Measurements from ENCODE around the gene SUSD1.

DNA sequence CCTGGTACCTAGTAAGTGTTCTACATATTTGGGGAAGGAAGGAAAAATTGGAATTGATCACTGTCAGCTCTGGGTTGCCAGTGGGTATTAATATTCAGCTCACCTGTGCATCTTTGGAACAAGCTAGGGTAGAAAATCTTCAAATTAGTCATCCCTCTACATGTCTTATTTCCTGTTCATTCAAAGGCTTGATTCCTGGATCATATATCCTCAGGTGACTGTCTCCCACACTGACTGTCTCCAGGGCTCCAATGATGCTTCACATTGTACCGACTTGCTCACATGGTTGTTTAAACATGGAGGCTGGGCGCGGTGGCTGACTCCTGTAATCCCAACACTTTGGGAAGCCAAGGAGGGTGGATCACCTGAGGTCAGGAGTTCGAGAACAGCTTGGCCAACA is 11.6 kb upstream of the SUSD1 start:
- TF ChIP-seq POLR2A (IDR thresholded peaks at IDR 0.05) (no peak), POLR2AphosphoS5 (IDR thresholded peaks at IDR 0.05) (no peak), EP300 (IDR thresholded peaks at IDR 0.05) (no peak)
- TF ChIP-seq, protein P1, sequence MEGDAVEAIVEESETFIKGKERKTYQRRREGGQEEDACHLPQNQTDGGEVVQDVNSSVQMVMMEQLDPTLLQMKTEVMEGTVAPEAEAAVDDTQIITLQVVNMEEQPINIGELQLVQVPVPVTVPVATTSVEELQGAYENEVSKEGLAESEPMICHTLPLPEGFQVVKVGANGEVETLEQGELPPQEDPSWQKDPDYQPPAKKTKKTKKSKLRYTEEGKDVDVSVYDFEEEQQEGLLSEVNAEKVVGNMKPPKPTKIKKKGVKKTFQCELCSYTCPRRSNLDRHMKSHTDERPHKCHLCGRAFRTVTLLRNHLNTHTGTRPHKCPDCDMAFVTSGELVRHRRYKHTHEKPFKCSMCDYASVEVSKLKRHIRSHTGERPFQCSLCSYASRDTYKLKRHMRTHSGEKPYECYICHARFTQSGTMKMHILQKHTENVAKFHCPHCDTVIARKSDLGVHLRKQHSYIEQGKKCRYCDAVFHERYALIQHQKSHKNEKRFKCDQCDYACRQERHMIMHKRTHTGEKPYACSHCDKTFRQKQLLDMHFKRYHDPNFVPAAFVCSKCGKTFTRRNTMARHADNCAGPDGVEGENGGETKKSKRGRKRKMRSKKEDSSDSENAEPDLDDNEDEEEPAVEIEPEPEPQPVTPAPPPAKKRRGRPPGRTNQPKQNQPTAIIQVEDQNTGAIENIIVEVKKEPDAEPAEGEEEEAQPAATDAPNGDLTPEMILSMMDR (IDR thresholded peaks at IDR 0.05): no peak
